ENCODE measurements around the gene PYGO1.

DNA sequence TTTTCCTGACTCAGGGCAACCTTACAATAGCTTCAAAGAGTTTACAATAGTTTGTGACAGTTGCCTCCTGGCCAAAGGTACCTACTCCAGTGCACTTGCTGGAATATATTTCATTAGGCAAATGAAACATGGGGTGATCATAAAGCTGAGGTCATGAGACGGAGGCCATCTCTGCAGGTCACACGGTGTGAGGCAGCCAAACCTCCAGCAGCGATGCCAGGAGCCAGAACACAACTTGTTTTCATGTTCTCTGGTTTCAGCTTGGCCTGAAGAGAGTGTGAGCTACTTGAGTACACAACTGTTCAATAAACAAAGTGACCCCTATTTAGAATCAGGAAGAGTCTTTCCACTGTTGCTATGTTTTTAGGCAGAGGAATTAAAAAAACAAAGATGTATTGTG lies 42.7 kb upstream of the PYGO1 start:
- TF ChIP-seq ARNTL (CRISPR knock-in tag; IDR thresholded peaks at IDR 0.05; ENCODE audit: borderline replicate concordance, low read depth), result no peak
- TF ChIP-seq, protein P1, sequence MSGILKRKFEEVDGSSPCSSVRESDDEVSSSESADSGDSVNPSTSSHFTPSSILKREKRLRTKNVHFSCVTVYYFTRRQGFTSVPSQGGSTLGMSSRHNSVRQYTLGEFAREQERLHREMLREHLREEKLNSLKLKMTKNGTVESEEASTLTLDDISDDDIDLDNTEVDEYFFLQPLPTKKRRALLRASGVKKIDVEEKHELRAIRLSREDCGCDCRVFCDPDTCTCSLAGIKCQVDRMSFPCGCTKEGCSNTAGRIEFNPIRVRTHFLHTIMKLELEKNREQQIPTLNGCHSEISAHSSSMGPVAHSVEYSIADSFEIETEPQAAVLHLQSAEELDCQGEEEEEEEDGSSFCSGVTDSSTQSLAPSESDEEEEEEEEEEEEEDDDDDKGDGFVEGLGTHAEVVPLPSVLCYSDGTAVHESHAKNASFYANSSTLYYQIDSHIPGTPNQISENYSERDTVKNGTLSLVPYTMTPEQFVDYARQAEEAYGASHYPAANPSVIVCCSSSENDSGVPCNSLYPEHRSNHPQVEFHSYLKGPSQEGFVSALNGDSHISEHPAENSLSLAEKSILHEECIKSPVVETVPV (CRISPR knock-in tag; IDR thresholded peaks at IDR 0.05), result no peak
- no peak for TF ChIP-seq TCF4 (CRISPR knock-in tag; IDR thresholded peaks at IDR 0.05; ENCODE audit: borderline replicate concordance)
- no peak for TF ChIP-seq ISL1 (CRISPR knock-in tag; IDR thresholded peaks at IDR 0.05)
- TF ChIP-seq, protein P2, sequence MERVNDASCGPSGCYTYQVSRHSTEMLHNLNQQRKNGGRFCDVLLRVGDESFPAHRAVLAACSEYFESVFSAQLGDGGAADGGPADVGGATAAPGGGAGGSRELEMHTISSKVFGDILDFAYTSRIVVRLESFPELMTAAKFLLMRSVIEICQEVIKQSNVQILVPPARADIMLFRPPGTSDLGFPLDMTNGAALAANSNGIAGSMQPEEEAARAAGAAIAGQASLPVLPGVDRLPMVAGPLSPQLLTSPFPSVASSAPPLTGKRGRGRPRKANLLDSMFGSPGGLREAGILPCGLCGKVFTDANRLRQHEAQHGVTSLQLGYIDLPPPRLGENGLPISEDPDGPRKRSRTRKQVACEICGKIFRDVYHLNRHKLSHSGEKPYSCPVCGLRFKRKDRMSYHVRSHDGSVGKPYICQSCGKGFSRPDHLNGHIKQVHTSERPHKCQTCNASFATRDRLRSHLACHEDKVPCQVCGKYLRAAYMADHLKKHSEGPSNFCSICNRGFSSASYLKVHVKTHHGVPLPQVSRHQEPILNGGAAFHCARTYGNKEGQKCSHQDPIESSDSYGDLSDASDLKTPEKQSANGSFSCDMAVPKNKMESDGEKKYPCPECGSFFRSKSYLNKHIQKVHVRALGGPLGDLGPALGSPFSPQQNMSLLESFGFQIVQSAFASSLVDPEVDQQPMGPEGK (CRISPR knock-in tag; IDR thresholded peaks at IDR 0.05; ENCODE audit: borderline replicate concordance), result no peak
- TF ChIP-seq, protein P3, sequence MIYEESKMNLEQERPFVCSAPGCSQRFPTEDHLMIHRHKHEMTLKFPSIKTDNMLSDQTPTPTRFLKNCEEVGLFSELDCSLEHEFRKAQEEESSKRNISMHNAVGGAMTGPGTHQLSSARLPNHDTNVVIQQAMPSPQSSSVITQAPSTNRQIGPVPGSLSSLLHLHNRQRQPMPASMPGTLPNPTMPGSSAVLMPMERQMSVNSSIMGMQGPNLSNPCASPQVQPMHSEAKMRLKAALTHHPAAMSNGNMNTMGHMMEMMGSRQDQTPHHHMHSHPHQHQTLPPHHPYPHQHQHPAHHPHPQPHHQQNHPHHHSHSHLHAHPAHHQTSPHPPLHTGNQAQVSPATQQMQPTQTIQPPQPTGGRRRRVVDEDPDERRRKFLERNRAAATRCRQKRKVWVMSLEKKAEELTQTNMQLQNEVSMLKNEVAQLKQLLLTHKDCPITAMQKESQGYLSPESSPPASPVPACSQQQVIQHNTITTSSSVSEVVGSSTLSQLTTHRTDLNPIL (CRISPR knock-in tag; IDR thresholded peaks at IDR 0.05; ENCODE audit: low read depth), result no peak
- no peak for TF ChIP-seq TOX (CRISPR knock-in tag; IDR thresholded peaks at IDR 0.05; ENCODE audit: borderline replicate concordance)
- no peak for TF ChIP-seq ZFP3 (CRISPR knock-in tag; IDR thresholded peaks at IDR 0.05)
